IPS DF 4.7 (cell line): ENCODE data around the gene SDF4.
"Not testable (repeated sequence)": the region's sequence is repeated elsewhere in the genome, so short reads cannot be mapped to it uniquely, and the experiment has no call there.

Source experiments
- DNase-seq: peaks from one replicate; pipeline ENCODE4 v3.0.0-alpha.2; 2013; ENCODE audit warnings: low spot score; ENCODE audit errors: extremely low read depth

Gene SDF4

GRCh38 chr1:1179983-1180861 is 51.6 kb downstream of the SDF4 start:
- DNase-seq: no peak

DNA sequence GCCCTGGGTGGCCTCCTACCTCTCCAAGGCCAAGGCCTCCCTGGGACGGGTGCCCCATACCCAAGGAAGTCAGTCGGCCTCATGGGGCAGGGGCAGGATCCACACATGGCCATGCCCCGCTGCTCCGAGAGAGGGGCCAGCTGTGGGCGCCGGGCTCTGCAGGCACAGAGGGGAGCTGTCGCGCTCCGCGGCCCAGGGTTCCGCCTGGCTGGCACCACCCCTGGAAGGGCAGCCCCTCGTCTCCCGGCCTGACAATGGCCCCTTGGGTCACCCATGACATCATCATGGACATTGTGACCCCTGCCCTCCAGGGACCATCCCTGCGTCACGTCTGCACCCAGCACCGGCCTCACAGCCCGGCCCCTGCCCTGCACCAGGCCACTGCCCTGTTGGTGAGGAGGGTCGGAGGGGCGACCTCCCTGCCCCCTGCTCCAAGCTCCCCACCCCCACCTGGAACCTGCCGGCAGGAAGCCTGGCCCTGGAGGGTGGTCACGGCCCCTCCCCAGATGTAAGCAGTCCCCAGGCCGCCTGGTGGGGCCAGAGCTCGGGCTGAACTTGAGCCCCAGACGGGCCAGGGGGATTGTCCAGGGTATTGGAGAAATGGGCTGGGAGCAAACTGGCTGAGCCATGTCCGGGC is 52.3 kb downstream of the SDF4 start:
- DNase-seq: no peak

DNA sequence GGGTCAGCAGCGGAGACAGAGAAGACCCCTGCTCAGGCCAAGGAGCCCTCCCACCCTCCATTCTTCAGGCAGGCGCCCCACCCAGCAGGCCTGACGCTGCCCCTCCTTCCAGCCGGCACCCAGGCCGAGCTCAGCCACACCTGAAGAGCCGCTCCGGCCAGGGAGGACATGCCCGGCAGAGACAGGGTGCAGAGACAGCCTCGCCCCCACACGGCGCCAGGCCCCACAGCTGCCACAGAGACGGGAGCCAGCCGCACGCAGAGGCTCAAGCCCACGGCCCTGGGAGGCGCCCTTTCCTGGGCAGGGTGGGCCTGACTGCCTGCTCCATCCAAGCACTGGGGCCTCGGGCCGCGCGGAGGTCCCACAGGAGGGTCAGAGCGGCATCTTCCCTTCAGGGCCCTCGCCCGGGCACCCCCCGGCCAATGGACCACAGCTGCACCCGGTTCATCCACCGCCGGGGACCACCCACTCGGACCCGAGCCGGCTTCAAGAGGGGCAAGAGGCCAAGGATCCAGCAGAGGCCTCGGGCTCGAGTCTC is 52.9 kb downstream of the SDF4 start:
- DNase-seq: no peak

GRCh38 chr1:1177452-1178206 is 54.2 kb downstream of the SDF4 start:
- no peak for DNase-seq

GRCh38 chr1:1176931-1177330 is 54.9 kb downstream of the SDF4 start:
- no peak for DNase-seq

- not testable (repeated sequence) for DNase-seq
These were observed 55.6 kb downstream of the SDF4 start for GRCh38 chr1:1176063-1176761.

- no peak for DNase-seq
These were observed 56.4 kb downstream of the SDF4 start for GRCh38 chr1:1175221-1176062.

- no peak for DNase-seq
These were observed 57.9 kb downstream of the SDF4 start, which contains the start of gene TTLL10 for GRCh38 chr1:1173793-1174415. TTLL10 (plus strand) TSS chr1:1173880; CDS start chr1:1179216, 5,336 bp downstream.

DNA sequence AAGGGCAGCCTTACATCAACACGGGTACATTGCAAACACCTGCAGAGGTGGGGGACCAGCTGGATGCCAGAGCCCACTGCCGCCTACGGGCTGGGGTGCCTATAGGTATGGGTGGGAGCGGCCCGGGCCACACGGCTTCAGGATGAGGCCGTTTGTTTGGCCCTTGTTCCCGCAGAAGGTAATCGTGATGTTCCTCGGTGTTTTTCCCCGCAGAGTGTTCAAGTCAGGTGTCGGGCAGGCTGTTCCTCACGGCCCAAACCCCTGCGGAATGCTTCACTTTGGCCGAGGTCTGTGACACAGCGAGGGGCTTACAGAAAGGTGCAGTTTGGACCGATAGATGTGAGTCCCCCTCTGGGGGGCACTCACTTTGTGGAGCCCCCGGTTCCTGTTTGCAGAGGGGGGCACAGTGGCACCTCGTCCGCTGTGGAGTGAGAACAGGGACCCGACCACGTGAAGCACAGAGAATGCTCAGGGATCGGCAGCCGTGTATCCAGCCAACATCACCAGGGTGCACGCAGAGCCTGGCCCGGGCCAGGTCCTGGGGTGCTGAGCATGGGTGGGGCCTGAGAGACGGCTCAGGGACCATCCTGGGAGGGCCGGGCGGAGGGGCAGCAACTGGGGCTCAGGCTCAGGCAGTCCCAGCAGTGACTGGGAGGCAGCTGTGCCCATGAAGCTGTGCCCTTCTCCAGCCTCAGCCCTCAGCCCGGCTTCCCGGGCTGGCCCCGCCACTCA is 58.6 kb downstream of the SDF4 start:
- no peak for DNase-seq

DNA sequence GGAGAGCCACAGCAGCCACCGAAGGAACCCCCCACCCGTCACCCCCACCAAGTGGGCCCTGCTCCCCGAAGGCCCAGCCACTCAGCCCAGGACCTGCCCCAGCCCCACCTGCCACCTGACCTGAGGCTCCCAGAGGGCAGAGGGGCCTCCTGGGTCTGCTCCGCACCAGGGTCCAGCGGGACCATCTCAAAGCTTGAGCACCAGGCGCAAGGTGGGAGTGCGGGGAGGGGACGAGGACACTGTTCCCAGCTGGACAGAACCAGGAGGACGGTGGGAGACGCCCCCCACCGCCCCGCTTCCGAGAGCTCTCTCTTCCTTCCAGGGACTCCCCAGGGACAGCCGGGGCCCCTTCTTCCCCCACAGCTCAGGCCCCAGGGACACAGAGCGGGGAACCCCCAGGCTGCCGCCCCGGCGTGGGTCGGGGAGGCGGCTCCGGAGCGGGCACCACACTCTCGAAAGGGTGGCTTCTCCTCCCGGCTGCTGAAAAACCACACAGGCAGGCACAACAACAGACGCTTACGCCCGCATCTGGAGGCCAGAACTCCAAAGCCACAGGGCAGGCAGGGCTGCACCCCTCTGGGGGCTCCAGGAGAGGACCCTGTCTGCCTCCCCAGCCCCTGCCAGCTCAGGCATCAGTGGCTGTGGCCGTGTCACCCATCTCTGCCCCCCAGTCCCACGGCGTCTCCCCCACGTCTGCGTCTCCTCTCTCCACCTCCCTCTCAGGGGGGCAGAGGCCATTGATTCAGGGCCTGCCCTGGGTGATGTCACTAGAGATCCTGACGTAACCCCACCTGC is 60.1 kb downstream of the SDF4 start:
- no peak for DNase-seq

GRCh38 chr1:1171161-1171545 is 60.6 kb downstream of the SDF4 start:
- no peak for DNase-seq

- DNase-seq: no peak
These were observed 61.3 kb downstream of the SDF4 start for GRCh38 chr1:1170215-1171091.

- DNase-seq: no peak
These were observed 62.2 kb downstream of the SDF4 start for GRCh38 chr1:1169429-1170214.

GRCh38 chr1:1168451-1169411 is 63.1 kb downstream of the SDF4 start:
- no peak for DNase-seq

- DNase-seq: no peak
These were observed 63.9 kb downstream of the SDF4 start for GRCh38 chr1:1167841-1168450.
